Prostate gland (tissue), 2 donors: ENCODE results near the gene PABPN1L. TPM values are rescaled to one million over a fixed set of nuclear protein-coding genes. Genes with fewer than 3 reads are reported as not detected.

Experiments
- DNase-seq: peaks from one replicate; pipeline ENCODE4 v3.0.0-alpha.2; 2019; ENCODE audit warnings: low spot score
- H3K27ac ChIP-seq, 2 donors: fragments of 200-600 bp; sonication (generic); 2 replicates each; pipeline ENCODE4 v1.5.1; 2017 to 2019
- H3K27me3 ChIP-seq: fragments of 200-600 bp; sonication (generic); replicated peaks from 2 replicates; pipeline ENCODE4 v1.5.1; 2019; ENCODE audit not compliant: insufficient read depth
- H3K36me3 ChIP-seq, 2 donors: fragments of 200-600 bp; sonication (generic); 1 replicate in 1 of 2; 2 replicates in 1 of 2; pipeline versions ENCODE4 v1.5.1 to v1.8.1; 2017 to 2019
- H3K4me1 ChIP-seq: fragments of 200-600 bp; sonication (generic); replicated peaks from 2 replicates; pipeline ENCODE4 v1.5.1; 2019
- H3K4me3 ChIP-seq, 2 donors: fragments of 200-600 bp; sonication (generic); 2 replicates each; pipeline ENCODE4 v1.5.1; 2017 to 2019
- H3K9me3 ChIP-seq: fragments of 200-600 bp; sonication (generic); 2 replicates; pipeline ENCODE4 v1.5.1; 2017
- CTCF ChIP-seq, 4 experiments: fragments of 200-600 bp in 2 of 4; fragments of 450-650 bp in 2 of 4; sonication (generic) in 2 of 4; IDR thresholded peaks; 1 replicate in 3 of 4; 2 replicates in 1 of 4; pipeline ENCODE4 v1.5.1; 2016 to 2019; ENCODE audit warnings: antibody characterized with exemption in 4 of 4, mild to moderate bottlenecking in 2 of 4, moderate library complexity in 2 of 4
- POLR2A ChIP-seq: fragments of 450-650 bp; IDR thresholded peaks from one replicate; pipeline ENCODE4 v1.6.1; 2016; ENCODE audit warnings: antibody characterized with exemption, mild to moderate bottlenecking
- POLR2AphosphoS5 ChIP-seq: sonication (generic); formaldehyde crosslinking; IDR thresholded peaks from one replicate; pipeline ENCODE4 v1.6.1; 2017; ENCODE audit warnings: antibody characterized with exemption
- WGBS: methylation state at CpG from one replicate; pipeline ENCODE4 v1.1.5; 2018; 5-methylcytosine and 5-hydroxymethylcytosine counted together
- intact Hi-C: fragments of 100-400 bp; cut with DNase I; formaldehyde crosslinking; loops from one replicate; pipeline ENCODE4 v1.14.2; 2022
- total RNA-seq, 2 donors: library from RNA; depleted of rRNA; stranded (reverse); fragments of >200 nt; gene quantifications; one replicate each; pipeline ENCODE4 v1.1.0, GENCODE V29; 2016

PABPN1L gene
- total RNA-seq, 2 donors from 2014 or later, result 4.1 TPM; not detected in 1

GRCh38 chr16:88839745-88840599 lies 26.5 kb downstream of the PABPN1L start:
- no peak overlapping the region for H3K27ac ChIP-seq
- TF ChIP-seq POLR2A, result no peak
- no peak for TF ChIP-seq CTCF (IDR thresholded peaks at IDR 0.05)
- peaks cover 0 to 7% of the 10 kb centered on the region in 2 donors for H3K36me3 ChIP-seq
- H3K4me1 ChIP-seq, result no peaks in the 10 kb centered on the region
- no peak for DNase-seq
- 90% methylated on average over 24 of the region's 24 CpGs for WGBS
- H3K27me3 ChIP-seq, result no peaks in the 10 kb centered on the region
- intact Hi-C loops, result no loop called here
- H3K9me3 ChIP-seq, result no peaks in the 10 kb centered on the region
- no peak overlapping the region for H3K4me3 ChIP-seq

GRCh38 chr16:88839026-88839529 lies 27.4 kb downstream of the PABPN1L start:
- no peak for TF ChIP-seq CTCF (IDR thresholded peaks at IDR 0.05)
- TF ChIP-seq POLR2AphosphoS5, result no peak
- no peak for TF ChIP-seq POLR2A
- WGBS, result 90% methylated on average over 37 of the region's 39 CpGs
- DNase-seq, result no peak
- intact Hi-C loops, result no loop called here
- Histone ChIP-seq H3K4me1 (no peaks in the 10 kb centered on the region), H3K27me3 (no peaks in the 10 kb centered on the region), H3K27ac (no peak overlapping the region), H3K4me3 (no peak overlapping the region), H3K9me3 (no peaks in the 10 kb centered on the region), H3K36me3 (peaks cover 0 to 7% of the 10 kb centered on the region in 2 donors)

- Histone ChIP-seq H3K4me3 (no peak overlapping the region), H3K4me1 (no peaks in the 10 kb centered on the region), H3K9me3 (no peaks in the 10 kb centered on the region), H3K27ac (no peak overlapping the region), H3K36me3 (peaks cover 0 to 7% of the 10 kb centered on the region in 2 donors), H3K27me3 (no peaks in the 10 kb centered on the region)
- no peak for DNase-seq
- intact Hi-C loops, result no loop called here
- WGBS, result 86% methylated on average over 19 of the region's 19 CpGs
- TF ChIP-seq POLR2AphosphoS5, result no peak
- no peak for TF ChIP-seq POLR2A
- no peak for TF ChIP-seq CTCF (IDR thresholded peaks at IDR 0.05)
Measured at GRCh38 chr16:88838566-88838965, 27.9 kb downstream of the PABPN1L start.

- Histone ChIP-seq H3K27ac (no peak overlapping the region), H3K4me3 (no peak overlapping the region), H3K27me3 (no peaks in the 10 kb centered on the region), H3K4me1 (no peaks in the 10 kb centered on the region), H3K36me3 (peaks cover 0 to 7% of the 10 kb centered on the region in 2 donors), H3K9me3 (no peaks in the 10 kb centered on the region)
- TF ChIP-seq CTCF (IDR thresholded peaks at IDR 0.05) (no peak), POLR2A (no peak), POLR2AphosphoS5 (no peak)
- intact Hi-C loops, result no loop called here
- WGBS, result 87% methylated on average over 15 of the region's 20 CpGs
- DNase-seq, result no peak
Measured at GRCh38 chr16:88837806-88838205, 28.7 kb downstream of the PABPN1L start.

GRCh38 chr16:88836791-88837190 lies 29.7 kb downstream of the PABPN1L start:
- DNase-seq, result no peak
- H3K27me3 ChIP-seq, result no peaks in the 10 kb centered on the region
- 90% methylated on average over 17 of the region's 17 CpGs for WGBS
- no peak for TF ChIP-seq POLR2A
- TF ChIP-seq POLR2AphosphoS5, result no peak
- TF ChIP-seq CTCF (IDR thresholded peaks at IDR 0.05), result no peak
- H3K27ac ChIP-seq, result no peak overlapping the region
- H3K4me3 ChIP-seq, result no peak overlapping the region
- intact Hi-C loops, result no loop called here
- no peaks in the 10 kb centered on the region for H3K9me3 ChIP-seq
- H3K4me1 ChIP-seq, result no peaks in the 10 kb centered on the region
- H3K36me3 ChIP-seq, result peaks cover 0 to 7% of the 10 kb centered on the region in 2 donors
